NCI-H1930 (cell line): ENCODE data around the gene FN1.

Experiments used
- DNase-seq, 2 experiments: peaks; one replicate each; lab custom pipeline; 2025; lab: John Stamatoyannopoulos, UW

FN1 gene

DNA sequence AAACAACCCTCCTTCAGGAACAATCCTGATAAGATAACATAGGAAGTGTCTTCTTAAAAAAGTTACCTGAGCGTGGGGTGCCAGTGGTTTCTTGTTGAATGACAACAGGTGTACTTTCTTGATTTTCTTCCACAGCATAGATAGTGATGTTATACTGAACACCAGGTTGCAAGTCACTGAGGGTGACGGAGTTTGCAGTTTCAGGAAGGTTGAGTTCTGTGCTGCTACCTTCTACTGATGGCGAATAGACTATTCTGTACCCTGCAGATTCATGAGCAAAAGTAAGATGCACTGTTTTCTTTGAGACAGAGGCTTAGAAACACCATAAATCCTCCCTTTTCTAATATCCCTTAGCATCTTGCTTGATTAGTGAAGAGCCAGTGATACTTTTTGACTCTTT lies 28.8 kb downstream of the FN1 start:
- no peak for DNase-seq

DNA sequence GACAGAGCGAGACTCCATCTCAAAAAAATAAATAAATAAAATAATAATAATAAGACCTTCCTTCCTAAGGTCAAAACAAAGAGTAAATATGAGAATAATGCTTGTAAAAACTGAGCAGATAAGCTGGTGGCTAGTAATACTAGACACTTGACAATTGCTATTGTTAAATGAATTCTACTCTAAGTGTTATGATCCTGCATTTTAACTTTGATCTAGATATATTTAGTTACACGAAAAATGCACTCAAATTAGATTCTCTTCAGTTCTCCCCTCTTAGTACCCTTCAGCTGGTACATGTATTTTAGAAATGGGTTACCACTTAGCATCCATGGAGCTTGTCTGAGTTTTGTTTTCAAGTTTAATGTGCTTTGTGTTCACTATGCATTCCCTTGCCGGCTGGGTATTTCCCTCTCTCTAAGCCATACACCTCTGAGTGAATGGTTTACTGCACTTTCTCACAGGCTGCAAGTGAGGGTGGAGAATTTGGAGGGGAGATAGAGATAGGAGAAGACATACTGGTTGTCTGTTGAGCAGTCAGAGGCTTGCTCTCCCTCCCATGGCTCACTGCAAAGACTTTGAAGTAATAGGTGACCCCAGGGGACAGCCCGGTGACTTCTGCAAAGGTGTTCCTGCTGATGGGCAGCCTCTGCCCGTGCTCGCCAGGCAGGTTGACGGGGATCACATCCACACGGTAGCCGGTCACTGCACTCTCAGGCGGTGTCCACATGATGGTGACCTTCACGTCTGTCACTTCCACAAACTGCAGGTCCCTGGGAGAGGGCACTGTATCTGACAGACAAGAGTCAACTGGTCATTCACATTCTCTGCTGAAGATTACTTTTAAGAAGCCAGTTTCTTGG lies 29.9 kb downstream of the FN1 start:
- no peak for DNase-seq

DNA sequence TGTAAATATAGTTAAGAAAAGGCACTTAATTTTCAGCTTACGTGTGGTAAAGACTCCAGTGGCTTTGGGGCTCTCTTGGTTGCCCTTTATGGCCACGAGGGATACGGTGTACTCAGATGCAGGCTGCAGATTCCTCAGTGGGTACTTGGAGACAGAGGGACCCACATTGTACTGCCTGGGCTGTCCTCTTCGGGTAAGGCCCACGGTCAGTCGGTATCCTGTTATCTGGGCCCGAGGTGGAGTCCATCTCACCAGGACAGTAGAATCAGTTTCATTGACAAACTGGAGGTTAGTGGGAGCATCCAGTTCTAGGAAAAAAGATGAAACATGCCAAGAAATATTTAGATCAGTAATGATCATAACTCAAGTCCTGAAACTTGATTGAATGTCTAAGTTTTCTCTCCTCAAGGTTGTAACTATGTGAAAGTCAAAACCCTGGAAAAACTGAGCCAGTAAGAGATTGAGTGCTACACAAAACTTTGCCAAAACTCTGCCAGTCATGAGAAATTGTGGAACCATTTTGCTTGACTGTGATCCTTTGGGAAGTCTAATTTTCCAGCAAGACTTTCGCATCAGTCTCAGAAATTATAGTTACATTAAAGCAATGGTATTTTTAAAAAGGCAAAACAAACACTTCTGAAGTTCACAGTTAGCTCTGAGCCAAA lies 31.4 kb downstream of the FN1 start:
- DNase-seq, result no peak

DNA sequence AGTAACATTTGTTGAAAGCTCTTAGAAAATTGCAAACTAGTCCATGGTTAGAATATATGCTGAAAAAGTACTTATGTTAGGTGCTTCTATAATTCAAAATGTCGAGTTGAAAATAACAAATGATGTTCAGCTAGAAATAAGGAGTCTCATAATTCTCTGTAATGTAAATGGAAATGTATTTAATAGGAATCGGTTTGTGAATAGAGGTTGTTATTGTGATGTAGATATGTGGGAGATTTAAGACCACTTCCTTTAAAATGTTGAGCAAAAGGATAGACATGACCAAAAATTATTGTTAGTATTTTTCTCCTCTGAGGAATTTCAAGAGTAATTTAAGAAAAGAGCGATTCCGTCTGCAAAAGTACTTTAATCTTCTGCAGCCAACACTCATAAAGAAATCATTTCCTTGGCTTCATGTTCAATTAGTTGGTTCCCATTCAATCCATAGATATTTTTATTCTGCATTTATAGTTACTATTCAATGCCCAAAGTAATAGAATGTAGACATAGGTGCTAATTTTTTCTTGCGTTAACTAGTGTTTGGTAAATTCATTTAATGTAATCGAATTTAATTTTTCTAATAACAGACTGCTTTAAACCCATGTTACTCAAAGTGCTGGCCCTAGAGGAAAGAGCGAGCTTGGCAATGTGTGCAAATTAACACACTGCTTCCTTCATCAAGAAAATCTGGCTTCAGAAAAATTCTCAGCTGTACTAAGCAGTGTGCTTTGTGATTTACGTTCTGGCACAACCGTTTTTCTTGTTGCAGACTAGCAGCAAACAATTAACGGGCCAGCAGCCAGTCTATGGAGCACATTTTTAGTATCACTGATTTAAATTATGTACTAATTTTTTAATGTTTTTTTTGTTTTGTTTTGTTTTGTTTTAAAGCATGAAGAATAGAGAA lies 32.2 kb downstream of the FN1 start:
- no peak for DNase-seq

DNA sequence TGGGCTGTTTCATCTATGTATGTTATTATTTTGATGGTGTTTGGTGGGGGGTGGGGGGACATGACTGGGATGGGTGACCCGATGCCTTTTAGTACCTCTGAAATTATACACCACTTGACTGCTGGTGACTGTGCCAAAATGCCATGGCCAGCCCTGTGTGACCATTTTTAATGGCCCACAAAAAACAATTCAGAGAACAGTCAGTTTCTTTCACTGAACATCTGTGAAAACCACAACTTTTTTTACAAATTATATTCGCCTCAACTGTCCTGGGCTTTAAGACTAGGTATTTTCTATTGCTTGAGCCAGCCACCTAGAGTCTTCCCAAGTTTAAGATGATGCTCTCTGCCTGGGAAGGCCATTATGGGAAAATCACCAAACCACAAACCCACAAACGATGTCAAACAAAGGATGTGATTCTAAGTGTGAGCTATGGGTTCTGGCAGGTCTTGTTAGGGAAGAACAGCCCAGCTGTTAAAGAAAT lies 33.9 kb downstream of the FN1 start:
- DNase-seq, result no peak

DNA sequence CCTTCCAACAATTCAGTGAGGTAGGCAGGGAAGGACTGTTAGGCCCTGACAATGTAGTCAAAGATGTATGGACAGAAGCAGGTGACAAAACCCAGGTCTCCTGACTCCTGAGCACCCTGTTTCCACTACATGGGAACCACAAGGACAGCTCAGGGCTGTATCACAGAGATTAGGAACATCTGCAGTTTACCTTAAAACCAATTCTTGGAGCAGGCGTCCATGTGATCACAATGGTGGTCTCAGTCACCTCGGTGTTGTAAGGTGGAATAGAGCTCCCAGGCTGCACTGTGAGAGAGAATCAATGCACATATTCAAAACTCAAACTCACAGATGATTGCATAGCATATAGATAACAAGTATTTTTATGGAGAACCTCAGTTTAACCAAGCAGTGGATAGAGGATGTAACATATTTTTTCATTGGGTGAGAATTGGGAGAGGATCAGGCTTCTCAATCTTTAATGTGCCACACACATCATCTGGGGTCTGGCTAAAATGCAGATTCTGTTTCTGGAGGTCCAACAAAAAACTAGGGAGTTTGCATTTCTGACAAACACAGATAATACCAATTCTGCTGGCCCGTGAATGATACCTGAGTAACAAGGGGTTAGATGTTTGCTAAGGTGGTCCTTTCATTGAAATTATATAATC lies 36.7 kb downstream of the FN1 start:
- DNase-seq, result no peak

DNA sequence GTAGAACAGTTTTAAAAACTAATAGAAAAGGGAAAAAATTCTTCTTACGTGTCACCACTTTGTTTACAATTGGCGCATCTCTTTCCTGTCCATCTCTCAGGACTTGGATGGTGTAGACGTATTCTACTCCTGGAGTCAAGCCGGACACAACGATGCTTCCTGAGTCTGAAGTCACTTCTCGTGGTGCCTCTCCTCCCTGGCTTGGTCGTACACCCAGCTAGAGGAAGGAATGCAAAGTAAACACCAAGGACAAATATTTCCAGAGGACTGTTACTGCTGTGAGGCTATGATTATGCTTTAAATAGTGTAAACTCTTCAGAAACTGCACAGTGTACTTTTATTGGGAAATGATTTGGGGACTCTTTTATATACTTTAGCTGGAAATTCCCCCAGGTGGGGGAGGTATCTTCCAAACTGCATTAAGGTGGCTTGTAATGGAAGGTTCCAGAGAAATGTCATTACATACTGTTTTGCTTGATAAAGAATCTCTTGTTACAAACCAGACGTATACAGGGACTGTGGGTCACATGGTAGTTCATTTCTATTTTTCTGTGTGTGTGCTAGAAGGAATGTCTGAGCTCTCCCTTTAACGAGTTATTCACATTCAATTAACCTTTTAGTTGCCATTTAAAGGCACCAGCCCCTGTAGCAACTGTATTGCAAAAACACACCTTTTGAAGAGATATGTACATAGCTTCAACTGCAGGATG lies 38.1 kb downstream of the FN1 start:
- no peak for DNase-seq

DNA sequence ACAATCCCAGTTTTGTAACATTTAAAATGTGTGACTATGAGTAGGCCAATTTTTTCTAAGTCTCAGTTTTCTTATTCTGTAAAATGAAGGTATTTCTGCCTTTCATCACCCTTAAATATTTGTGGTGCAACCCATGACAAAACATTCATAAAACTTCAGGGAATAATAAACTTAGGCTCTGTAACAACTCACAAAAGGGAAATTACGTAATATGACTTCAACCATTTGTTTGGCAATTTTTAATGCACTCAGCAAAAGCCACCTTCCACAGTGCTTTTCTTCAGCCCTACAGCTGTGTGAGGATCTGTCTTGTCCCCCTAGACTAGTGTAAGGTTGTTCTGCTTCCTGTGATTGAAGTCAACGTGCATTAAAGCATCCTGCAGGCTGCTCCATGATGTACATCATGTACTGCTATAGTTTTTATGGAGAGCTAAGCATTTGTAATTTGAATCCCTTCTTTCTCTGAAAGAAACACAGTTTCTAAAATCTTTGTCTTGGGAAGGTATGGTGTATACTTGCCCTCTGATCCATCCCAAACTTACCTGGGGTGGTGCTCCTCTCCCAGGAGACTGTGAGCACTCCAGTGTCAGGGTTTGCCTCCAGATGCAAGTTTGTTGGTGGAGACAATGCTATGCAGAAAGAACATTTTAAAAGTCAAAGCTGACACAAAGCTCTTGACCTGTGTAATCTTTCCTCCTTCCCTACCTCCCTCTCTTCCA lies 39.1 kb downstream of the FN1 start:
- no peak for DNase-seq

DNA sequence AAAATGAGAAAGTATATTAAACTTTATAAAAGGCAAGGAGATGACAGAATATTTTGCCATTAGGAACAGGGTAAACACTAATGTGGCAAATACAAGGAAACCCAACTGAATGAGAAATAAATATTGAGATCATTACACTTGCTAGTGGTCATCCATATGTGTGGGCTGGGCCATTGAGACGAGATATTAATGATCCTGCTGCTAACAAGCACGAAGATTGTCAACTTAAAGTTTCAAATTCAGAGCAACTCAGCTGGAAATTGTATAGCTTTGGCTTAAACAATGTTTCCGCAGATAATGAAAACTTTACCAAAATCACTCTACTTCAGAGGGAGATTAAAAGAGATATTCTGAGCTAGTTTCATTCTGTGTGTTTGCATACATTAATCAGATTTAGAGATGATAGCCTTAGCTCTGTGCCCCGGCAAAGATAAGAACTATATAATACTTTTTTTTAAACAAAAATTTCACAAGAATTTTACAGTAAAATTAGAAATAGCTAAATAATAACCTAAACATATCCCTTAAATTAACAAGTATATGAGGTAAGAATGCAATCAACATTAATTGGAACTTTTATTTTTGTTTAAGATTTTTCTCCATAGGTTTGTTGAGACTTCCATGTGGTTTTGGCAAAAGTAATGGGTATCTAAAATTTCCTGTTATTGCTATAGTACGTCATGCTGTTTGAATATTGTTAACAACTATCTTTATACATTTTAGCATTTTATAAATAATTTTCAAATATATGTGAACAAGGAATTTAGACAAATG lies 40.0 kb downstream of the FN1 start:
- no peak for DNase-seq

DNA sequence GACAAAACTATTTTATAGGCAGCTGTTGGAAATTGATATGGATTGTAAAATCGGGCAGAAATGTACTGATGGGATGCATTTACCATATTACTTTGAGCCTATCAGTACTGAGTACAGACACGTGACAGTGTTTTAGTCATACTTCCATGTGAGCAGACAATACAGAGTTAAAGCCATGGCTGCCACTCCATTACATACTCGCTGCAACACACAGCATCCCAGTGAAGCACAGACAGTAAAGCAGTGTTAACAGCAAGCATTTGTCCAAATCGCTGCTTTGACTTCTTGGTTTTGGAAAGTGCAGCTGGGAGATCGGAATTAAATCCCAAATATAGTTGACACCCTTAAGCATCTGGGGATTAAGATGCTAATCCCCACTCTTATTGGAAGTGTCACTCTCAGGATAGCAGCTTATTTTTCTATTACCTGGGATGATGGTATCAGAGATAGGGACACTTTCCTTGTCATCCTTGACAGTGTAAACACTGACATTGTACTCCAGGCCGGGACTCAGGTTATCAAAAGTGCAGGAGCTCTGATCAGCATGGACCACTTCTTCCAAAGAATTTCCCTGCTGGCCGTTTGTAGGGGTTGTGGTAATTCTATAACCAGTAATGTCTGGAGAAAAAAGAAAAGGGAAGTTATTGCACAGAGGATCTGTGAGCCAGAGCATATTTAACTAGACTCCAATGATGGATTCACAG lies 41.6 kb downstream of the FN1 start:
- no peak for DNase-seq

DNA sequence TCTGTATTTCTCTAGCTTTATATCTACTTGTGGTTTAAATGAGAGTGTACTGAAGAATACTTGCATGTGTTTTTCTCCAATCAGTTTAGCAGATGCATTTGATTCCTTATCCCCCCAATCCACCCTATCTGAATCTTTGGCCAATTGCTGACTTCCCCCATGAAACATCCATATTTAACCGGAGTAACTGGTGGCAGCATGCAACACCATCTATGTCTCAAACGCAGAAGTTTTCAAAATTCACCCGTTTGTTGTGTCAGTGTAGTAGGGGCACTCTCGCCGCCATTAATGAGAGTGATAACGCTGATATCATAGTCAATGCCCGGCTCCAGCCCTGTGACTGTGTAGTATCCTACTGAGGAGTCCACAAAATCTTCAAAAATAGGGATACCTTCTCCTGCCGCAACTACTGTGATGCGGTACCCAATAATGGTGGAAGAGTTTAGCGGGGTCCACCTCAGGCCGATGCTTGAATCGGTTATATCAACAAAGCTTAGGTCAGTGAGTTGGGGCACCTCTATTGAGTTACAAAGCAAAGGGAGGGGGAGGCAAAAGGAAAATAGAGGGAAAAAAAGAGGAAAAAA lies 43.1 kb downstream of the FN1 start:
- DNase-seq, result no peak

DNA sequence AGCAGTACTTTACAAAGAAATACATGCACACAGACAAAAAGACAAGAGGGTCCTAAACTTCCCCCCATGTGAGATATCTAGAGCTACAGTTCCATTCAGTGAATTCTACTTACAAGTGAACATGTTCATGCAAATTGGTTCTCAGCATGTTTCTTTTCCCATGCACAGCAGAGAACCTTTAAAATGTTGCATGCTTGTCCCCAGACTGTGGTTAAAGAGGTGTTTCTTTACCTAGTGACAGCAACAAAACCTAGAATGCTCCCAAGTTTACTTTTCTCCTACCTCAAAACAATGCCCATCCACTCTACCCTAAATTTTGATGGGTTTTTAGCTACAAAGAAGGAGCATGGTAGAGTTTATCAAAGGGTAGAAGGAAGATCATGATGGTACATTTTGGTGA lies 43.7 kb downstream of the FN1 start:
- no peak for DNase-seq

DNA sequence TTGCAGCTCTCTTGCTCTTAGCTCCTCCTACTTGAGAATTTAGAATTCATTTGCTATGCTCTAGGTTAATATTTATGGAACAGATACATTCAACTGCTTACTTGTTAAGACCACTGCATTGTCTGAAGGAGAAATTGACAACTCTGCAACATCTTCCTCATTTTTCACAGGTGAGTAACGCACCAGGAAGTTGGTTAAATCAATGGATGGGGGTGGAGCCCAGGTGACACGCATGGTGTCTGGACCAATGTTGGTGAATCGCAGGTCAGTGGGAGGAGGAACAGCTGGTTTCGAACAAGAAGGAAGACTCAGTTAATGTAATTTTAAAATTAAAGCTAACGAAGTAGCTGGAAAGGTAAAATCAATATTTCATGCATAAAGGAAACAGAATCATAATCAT lies 44.3 kb downstream of the FN1 start:
- no peak for DNase-seq

DNA sequence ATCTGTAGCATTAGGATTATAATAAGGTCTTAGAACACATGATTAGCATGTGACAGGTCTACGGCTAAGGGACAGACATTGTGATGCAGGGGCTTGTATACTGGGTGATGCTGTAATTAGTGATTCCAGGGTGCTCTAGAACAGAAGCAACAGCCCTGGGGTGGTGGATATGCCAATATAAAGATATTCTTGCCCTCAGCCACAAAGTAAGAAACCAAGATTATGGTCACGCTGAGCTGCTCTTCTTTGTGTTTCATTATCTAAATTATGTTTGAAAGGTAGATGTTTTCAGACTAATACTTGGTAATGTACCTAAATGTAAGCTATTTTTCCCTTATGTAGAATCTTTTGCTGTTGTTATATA lies 45.3 kb downstream of the FN1 start:
- DNase-seq, result no peak

DNA sequence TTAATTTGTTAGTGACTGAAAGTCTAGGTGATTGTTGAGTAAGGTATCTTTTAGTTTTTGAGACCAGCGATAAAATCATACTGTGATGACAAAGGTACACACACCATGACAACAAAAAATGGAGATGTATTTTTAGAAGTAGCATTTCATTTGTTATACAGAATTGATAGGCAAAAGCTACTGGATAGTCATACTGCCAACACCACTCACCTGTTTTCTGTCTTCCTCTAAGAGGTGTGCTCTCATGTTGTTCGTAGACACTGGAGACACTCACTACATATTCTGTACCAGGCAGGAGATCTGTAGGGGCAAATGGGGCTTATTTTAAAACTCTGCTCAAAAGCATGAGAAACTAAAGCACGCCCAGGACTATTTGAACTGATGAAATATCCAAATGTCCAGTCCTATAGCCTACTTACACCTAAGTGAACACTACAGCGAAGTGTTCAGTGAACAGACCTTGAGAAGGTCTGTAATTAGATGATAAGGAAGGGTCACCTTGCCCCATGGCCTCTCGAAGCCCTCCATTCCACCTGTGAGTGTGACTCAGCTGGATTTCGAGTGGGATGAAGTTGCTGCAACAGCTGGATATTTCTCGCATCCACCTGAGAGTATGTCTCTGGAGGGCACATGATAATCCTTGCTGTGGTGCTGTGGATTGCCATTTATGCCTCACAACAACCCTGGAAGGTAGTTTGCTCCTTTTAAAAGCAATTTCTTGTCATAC lies 47.7 kb downstream of the FN1 start:
- no peak for DNase-seq

DNA sequence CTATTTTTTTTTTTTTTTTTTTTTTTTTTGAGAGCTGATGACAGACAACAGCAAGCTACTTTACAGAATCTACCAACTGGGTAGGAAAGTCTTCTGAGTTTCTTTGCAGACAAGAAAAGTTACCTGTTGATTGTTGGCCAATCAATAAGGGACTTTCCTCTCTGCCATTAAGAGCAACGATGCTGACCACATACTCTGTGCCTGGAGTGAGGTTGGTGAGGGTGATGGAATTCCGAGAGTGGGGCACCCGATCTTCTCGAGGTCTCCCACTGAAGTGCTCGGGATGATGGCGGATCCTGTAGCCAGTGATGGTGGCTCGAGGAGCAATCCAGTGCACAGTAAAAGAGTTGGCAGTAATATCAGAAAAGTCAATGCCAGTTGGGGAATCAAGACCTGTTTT lies 49.3 kb downstream of the FN1 start:
- DNase-seq, result no peak

DNA sequence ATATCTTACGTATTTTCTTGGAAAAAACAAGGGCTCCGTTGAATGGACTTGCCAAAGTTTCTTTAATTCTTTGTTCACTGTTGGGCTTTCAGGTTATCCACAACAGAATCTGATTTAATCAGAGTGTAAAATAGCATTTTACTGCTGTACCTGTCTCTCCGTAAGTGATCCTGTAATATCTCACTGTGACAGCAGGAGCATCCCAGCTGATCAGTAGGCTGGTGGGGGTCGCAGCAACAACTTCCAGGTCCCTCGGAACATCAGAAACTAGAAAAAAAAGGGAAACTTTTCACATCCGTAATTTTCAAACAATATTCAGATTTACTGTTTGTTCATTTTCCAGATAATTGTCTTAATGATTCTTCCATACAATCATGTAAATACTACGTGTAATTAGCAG lies 51.2 kb downstream of the FN1 start:
- no peak for DNase-seq

DNA sequence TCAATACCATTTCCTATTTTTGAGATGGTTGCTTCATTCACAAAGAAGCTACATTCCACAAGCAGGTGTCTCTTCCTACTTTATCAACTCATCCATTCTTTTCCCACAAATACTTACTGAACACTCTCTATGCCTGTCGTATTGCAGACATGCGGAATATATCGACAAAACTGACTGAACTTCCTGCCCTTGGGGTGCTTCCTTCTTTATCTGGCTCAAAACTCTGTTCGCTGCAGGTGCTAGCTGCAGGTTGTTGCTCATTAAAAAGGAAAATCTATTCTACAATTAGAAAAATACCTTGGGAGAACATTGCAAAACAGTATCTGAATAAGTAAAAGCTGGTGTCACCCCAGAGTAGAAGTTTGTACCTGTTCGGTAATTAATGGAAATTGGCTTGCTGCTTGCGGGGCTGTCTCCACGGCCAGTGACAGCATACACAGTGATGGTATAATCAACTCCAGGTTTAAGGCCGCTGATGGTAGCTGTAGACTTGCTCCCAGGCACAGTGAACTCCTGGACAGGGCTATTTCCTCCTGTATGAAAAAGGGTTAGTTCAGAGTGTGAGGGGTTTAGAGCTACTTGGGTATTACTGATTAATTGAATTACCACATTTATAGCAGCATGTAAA lies 52.1 kb downstream of the FN1 start:
- DNase-seq, result no peak
